Measurements from ENCODE around the gene PLCB4.

Gene PLCB4

GRCh38 chr20:9334866-9335265, 266.0 kb downstream of the PLCB4 start:
- ChIA-PET POLR2A (no interaction called here), CTCF (interaction anchor here (0.6 kb wide), 1 partner anchor 10 kb away, joined by 3 read pairs; no protein-coding TSS in a partner anchor)
- TF ChIP-seq ZNF280C (tag by site-specific recombination; IDR thresholded peaks at IDR 0.05) (no peak), ZFP69B (tag by site-specific recombination; IDR thresholded peaks at IDR 0.05) (no peak), ZNF394 (tag by site-specific recombination; IDR thresholded peaks at IDR 0.05; ENCODE audit: borderline replicate concordance) (no peak), KLF7 (tag by site-specific recombination; IDR thresholded peaks at IDR 0.05; ENCODE audit: borderline replicate concordance) (no peak), SP7 (tag by site-specific recombination; IDR thresholded peaks at IDR 0.05) (no peak), ZBTB6 (tag by site-specific recombination; IDR thresholded peaks at IDR 0.05) (no peak), ZNF37A (tag by site-specific recombination; IDR thresholded peaks at IDR 0.05) (no peak), ZBTB10 (tag by site-specific recombination; IDR thresholded peaks at IDR 0.05) (no peak)
- Histone ChIP-seq H3K27ac (ENCODE audit: extremely low read depth, low read depth, low read length) (no peak overlapping the region), H3K9me3 (ENCODE audit: control insufficient read depth, insufficient read depth, low read depth, low read length) (no peaks in the 10 kb centered on the region), H3K4me1 (ENCODE audit: control insufficient read depth, insufficient read depth, low read length) (peaks cover 15% of the 10 kb centered on the region), H3K4me3 (ENCODE audit: low read depth, low read length) (no peak overlapping the region), H3K36me3 (ENCODE audit: control insufficient read depth in 2 of 2, insufficient read depth in 1 of 2, low read length in 2 of 2) (no peaks in the 10 kb centered on the region)

GRCh38 chr20:9338101-9338500, 269.2 kb downstream of the PLCB4 start:
- POLR2A ChIA-PET = no interaction called here
- no peaks in the 10 kb centered on the region for H3K9me3 ChIP-seq (ENCODE audit: control insufficient read depth, insufficient read depth, low read depth, low read length)
- H3K27ac ChIP-seq (ENCODE audit: extremely low read depth, low read depth, low read length) = no peak overlapping the region
- no peak overlapping the region for H3K4me3 ChIP-seq (ENCODE audit: low read depth, low read length)
- no peak for TF ChIP-seq KLF17 (tag by site-specific recombination; IDR thresholded peaks at IDR 0.05)
- H3K36me3 ChIP-seq (ENCODE audit: control insufficient read depth in 2 of 2, insufficient read depth in 1 of 2, low read length in 2 of 2) = no peaks in the 10 kb centered on the region
- H3K4me1 ChIP-seq (ENCODE audit: control insufficient read depth, insufficient read depth, low read length) = no peaks in the 10 kb centered on the region
- CTCF ChIA-PET = no interaction called here

GRCh38 chr20:9339708-9340107, 270.8 kb downstream of the PLCB4 start:
- Histone ChIP-seq H3K9me3 (ENCODE audit: control insufficient read depth, insufficient read depth, low read depth, low read length) (no peaks in the 10 kb centered on the region), H3K27ac (ENCODE audit: extremely low read depth, low read depth, low read length) (no peak overlapping the region), H3K36me3 (ENCODE audit: control insufficient read depth in 2 of 2, insufficient read depth in 1 of 2, low read length in 2 of 2) (no peaks in the 10 kb centered on the region), H3K4me3 (ENCODE audit: low read depth, low read length) (no peak overlapping the region), H3K4me1 (ENCODE audit: control insufficient read depth, insufficient read depth, low read length) (no peaks in the 10 kb centered on the region)
- CTCF ChIA-PET = interaction anchor here (1.0 to 1.5 kb wide), 2 partner anchors 8 to 68 kb away, joined by 3 read pairs; no protein-coding TSS in a partner anchor
- POLR2A ChIA-PET = no interaction called here
- TF ChIP-seq BCL6B (tag by site-specific recombination; IDR thresholded peaks at IDR 0.05) (no peak), ZFP41 (tag by site-specific recombination; IDR thresholded peaks at IDR 0.05; ENCODE audit: borderline replicate concordance) (no peak), BCL11B (tag by site-specific recombination; IDR thresholded peaks at IDR 0.05; ENCODE audit: low read depth) (no peak), ZBTB20 (tag by site-specific recombination; IDR thresholded peaks at IDR 0.05) (no peak), ZBTB11 (tag by site-specific recombination; conservative IDR thresholded peaks at IDR 0.05; ENCODE audit: low read depth) (no peak), ZNF404 (tag by site-specific recombination; IDR thresholded peaks at IDR 0.05) (no peak), ZNF175 (tag by site-specific recombination; IDR thresholded peaks at IDR 0.05) (no peak), ZNF426 (tag by site-specific recombination; IDR thresholded peaks at IDR 0.05) (no peak), ZNF146 (tag by site-specific recombination; IDR thresholded peaks at IDR 0.05) (no peak), EGR2 (tag by site-specific recombination; IDR thresholded peaks at IDR 0.05; ENCODE audit: low read depth) (no peak)

All from HEK293 (cell line).